GM23248 (cell line): ENCODE results near the gene DNAJC1. TPM values are rescaled to one million over a fixed set of nuclear protein-coding genes. Genes with fewer than 3 reads are reported as not detected.
A peak's percentile ranks its signal among the peaks of the same experiment; 100 is the strongest.

ENCODE experiments used
- DNase-seq: peaks from one replicate; pipeline ENCODE4 v3.0.0-alpha.2; 2015
- H2AFZ ChIP-seq: fragments of 200-600 bp; sonication (generic); 2 replicates; pipeline ENCODE4 v1.6.1; 2016; ENCODE audit warnings: antibody characterized with exemption
- H3F3A ChIP-seq: fragments of 200-600 bp; sonication (generic); 2 replicates; pipeline ENCODE4 v1.6.1; 2016; ENCODE audit warnings: mild to moderate bottlenecking, antibody characterized with exemption, mixed run types; ENCODE audit not compliant: insufficient read depth
- H3K27ac ChIP-seq: fragments of 200-600 bp; sonication (generic); 2 replicates; pipeline ENCODE4 v1.5.1; 2016; ENCODE audit warnings: mild to moderate bottlenecking
- H3K27me3 ChIP-seq: fragments of 200-600 bp; sonication (generic); replicated peaks from 2 replicates; pipeline ENCODE4 v1.6.1; 2016; ENCODE audit warnings: mild to moderate bottlenecking; ENCODE audit not compliant: insufficient read depth
- H3K36me3 ChIP-seq: fragments of 200-600 bp; sonication (generic); 2 replicates; pipeline ENCODE4 v1.6.1; 2016; ENCODE audit warnings: low read depth, mild to moderate bottlenecking
- H3K4me1 ChIP-seq: fragments of 200-600 bp; sonication (generic); 2 replicates; pipeline ENCODE4 v1.6.1; 2016; ENCODE audit warnings: mild to moderate bottlenecking; ENCODE audit not compliant: insufficient read depth
- H3K4me2 ChIP-seq: fragments of 200-600 bp; sonication (generic); one replicate; pipeline ENCODE4 v1.6.1; 2016; ENCODE audit warnings: mild to moderate bottlenecking; ENCODE audit not compliant: unreplicated experiment
- H3K4me3 ChIP-seq: fragments of 200-600 bp; sonication (generic); 2 replicates; pipeline ENCODE4 v1.5.1; 2016; ENCODE audit warnings: mild to moderate bottlenecking
- H3K79me2 ChIP-seq: fragments of 200-600 bp; sonication (generic); 2 replicates; pipeline ENCODE4 v1.6.1; 2016; ENCODE audit warnings: mild to moderate bottlenecking; ENCODE audit not compliant: insufficient read depth
- H3K9ac ChIP-seq: fragments of 200-600 bp; sonication (generic); 2 replicates; pipeline ENCODE4 v1.6.1; 2016; ENCODE audit warnings: mild to moderate bottlenecking
- H3K9me2 ChIP-seq: fragments of 200-600 bp; sonication (generic); 2 replicates; pipeline ENCODE4 v1.6.1; 2016; ENCODE audit warnings: mixed run types, mild to moderate bottlenecking, moderate library complexity; ENCODE audit not compliant: insufficient read depth
- H3K9me3 ChIP-seq: fragments of 200-600 bp; sonication (generic); one replicate; pipeline ENCODE4 v1.6.1; 2017; ENCODE audit warnings: low read depth
- H4K20me1 ChIP-seq: fragments of 200-600 bp; sonication (generic); 2 replicates; pipeline ENCODE4 v1.6.0; 2016; ENCODE audit not compliant: insufficient read depth
- EZH2 ChIP-seq: fragments of 200-600 bp; sonication (generic); IDR thresholded peaks from 2 replicates; pipeline ENCODE4 v1.6.1; 2018; ENCODE audit warnings: antibody characterized with exemption, mild to moderate bottlenecking; ENCODE audit not compliant: insufficient read depth, poor library complexity, severe bottlenecking
- EZH2phosphoT487 ChIP-seq: fragments of 200-600 bp; sonication (generic); IDR thresholded peaks from 2 replicates; pipeline ENCODE4 v1.6.1; 2018; ENCODE audit warnings: antibody characterized with exemption, moderate library complexity, mild to moderate bottlenecking, low read depth; ENCODE audit not compliant: insufficient read depth
- WGBS, 2 experiments: methylation state at CpG; one replicate each; pipeline ENCODE4 v1.1.6; 2015 to 2017; ENCODE audit warnings: low lambda C conversion rate in 2 of 2, low coverage in 1 of 2; ENCODE audit errors: missing lambda C conversion rate in 2 of 2; 5-methylcytosine and 5-hydroxymethylcytosine counted together
- in situ Hi-C: fragments of 300-500 bp; cut with MboI; formaldehyde crosslinking; loops from 2 replicates; pipeline ENCODE4 v1.15.0; 2020
- polyA plus RNA-seq: library from polyadenylated mRNA; unstranded; fragments of >200 nt; fragmentation: Nextera tagmentation; extraction: Ambion mirVana; gene quantifications from 2 replicates; pipeline ENCODE4 v1.2.1, GENCODE V29; 2016
- total RNA-seq: library from RNA; depleted of rRNA; stranded (reverse); fragments of >200 nt; shearing (Covaris generic); gene quantifications from 2 replicates; pipeline ENCODE4 v1.2.3, GENCODE V29; 2014

The DNAJC1 gene
- total and polyA plus RNA-seq, 2 experiments from 2014 or later, result 50.9 to 63.9 TPM

GRCh38 chr10:21981118-21981517, 22.4 kb downstream of the DNAJC1 start:
- WGBS, 2 experiments, result 72 to 81% methylated on average over 3 of the region's 3 CpGs
- no peak for DNase-seq
- H3K4me1 ChIP-seq, result peaks cover 13% of the 10 kb centered on the region
- H3K79me2 ChIP-seq, result peaks cover 99% of the 10 kb centered on the region
- in situ Hi-C loops, result no loop called here
- no peak for TF ChIP-seq EZH2
- TF ChIP-seq EZH2phosphoT487, result no peak
- H3K4me2 ChIP-seq, result no peak overlapping the region
- no peak overlapping the region for H3K4me3 ChIP-seq
- no peaks in the 10 kb centered on the region for H3K9me3 ChIP-seq
- H3K27ac ChIP-seq, result no peak overlapping the region
- H4K20me1 ChIP-seq, result no peaks in the 10 kb centered on the region
- H3K36me3 ChIP-seq, result no peaks in the 10 kb centered on the region
- peaks cover 10% of the 10 kb centered on the region for H3F3A ChIP-seq
- H2AFZ ChIP-seq, result no peak overlapping the region
- no peaks in the 10 kb centered on the region for H3K9me2 ChIP-seq
- H3K9ac ChIP-seq, result no peak overlapping the region
- no peaks in the 10 kb centered on the region for H3K27me3 ChIP-seq

GRCh38 chr10:21980691-21981090, 22.8 kb downstream of the DNAJC1 start:
- Histone ChIP-seq H3K4me2 (no peak overlapping the region), H2AFZ (no peak overlapping the region), H3K4me1 (peaks cover 15% of the 10 kb centered on the region), H3K79me2 (peaks cover 99% of the 10 kb centered on the region), H3K9ac (no peak overlapping the region), H3F3A (peaks cover 10% of the 10 kb centered on the region), H3K27me3 (no peaks in the 10 kb centered on the region), H3K36me3 (no peaks in the 10 kb centered on the region), H3K27ac (no peak overlapping the region), H3K4me3 (no peak overlapping the region), H3K9me3 (no peaks in the 10 kb centered on the region), H4K20me1 (no peaks in the 10 kb centered on the region), H3K9me2 (no peaks in the 10 kb centered on the region)
- in situ Hi-C loops, result no loop called here
- TF ChIP-seq EZH2phosphoT487, result no peak
- no peak for TF ChIP-seq EZH2
- no peak for DNase-seq

- Histone ChIP-seq H3F3A (peaks cover 10% of the 10 kb centered on the region), H3K9ac (no peak overlapping the region), H3K4me1 (peaks cover 17% of the 10 kb centered on the region), H3K27me3 (no peaks in the 10 kb centered on the region), H3K36me3 (no peaks in the 10 kb centered on the region), H3K4me2 (peak overlapping the region; percentile 8), H3K9me3 (no peaks in the 10 kb centered on the region), H3K79me2 (peaks cover 99% of the 10 kb centered on the region), H3K4me3 (no peak overlapping the region), H4K20me1 (no peaks in the 10 kb centered on the region), H2AFZ (no peak overlapping the region), H3K27ac (no peak overlapping the region), H3K9me2 (no peaks in the 10 kb centered on the region)
- in situ Hi-C loops, result no loop called here
- peak; percentile 55 for DNase-seq
- WGBS, 2 experiments, result 3 to 7% methylated on average over 1 of the region's 1 CpG
- TF ChIP-seq EZH2phosphoT487 (no peak), EZH2 (no peak)
These were observed 25.2 kb downstream of the DNAJC1 start for GRCh38 chr10:21978191-21978862.

- Histone ChIP-seq H3F3A (peaks cover 10% of the 10 kb centered on the region), H3K9me3 (no peaks in the 10 kb centered on the region), H3K36me3 (no peaks in the 10 kb centered on the region), H2AFZ (no peak overlapping the region), H3K79me2 (peaks cover 99% of the 10 kb centered on the region), H3K27me3 (no peaks in the 10 kb centered on the region), H3K4me3 (no peak overlapping the region), H3K9me2 (no peaks in the 10 kb centered on the region), H3K4me1 (peaks cover 27% of the 10 kb centered on the region), H3K27ac (no peak overlapping the region), H3K9ac (no peak overlapping the region), H3K4me2 (no peak overlapping the region), H4K20me1 (no peaks in the 10 kb centered on the region)
- 93 to 96% methylated on average over 7 of the region's 7 CpGs for WGBS, 2 experiments
- in situ Hi-C loops, result no loop called here
- DNase-seq, result no peak
- TF ChIP-seq EZH2phosphoT487, result no peak
- no peak for TF ChIP-seq EZH2
These were observed 26.8 kb downstream of the DNAJC1 start for GRCh38 chr10:21976739-21977138.
